Transverse colon (tissue), 4 donors: ENCODE results near the gene SETD1A. TPM values are rescaled to one million over a fixed set of nuclear protein-coding genes. Genes with fewer than 3 reads are reported as not detected.

ENCODE experiments used
- DNase-seq: peaks from one replicate; pipeline ENCODE4 v3.0.0-alpha.2; 2019
- H3K27ac ChIP-seq, 4 donors: fragments of 200-600 bp; sonication (generic); 2 replicates each; pipeline ENCODE4 v1.5.1; 2016 to 2018; ENCODE audit warnings: inconsistent platforms in 4 of 4
- H3K27me3 ChIP-seq: fragments of 200-600 bp; sonication (generic); 2 replicates; pipeline ENCODE4 v1.5.1; 2017; ENCODE audit warnings: inconsistent platforms
- H3K36me3 ChIP-seq, 4 donors: fragments of 200-600 bp; sonication (generic); 2 replicates each; pipeline ENCODE4 v1.5.1; 2017 to 2019; ENCODE audit warnings: inconsistent platforms in 4 of 4
- H3K4me1 ChIP-seq, 4 donors: fragments of 200-600 bp; sonication (generic); 2 replicates each; pipeline ENCODE4 v1.5.1; 2017 to 2020; ENCODE audit warnings: inconsistent platforms in 4 of 4
- H3K4me3 ChIP-seq, 4 donors: fragments of 200-600 bp; sonication (generic); 1 replicate in 1 of 4; 2 replicates in 3 of 4; pipeline versions ENCODE4 v1.5.1 to v1.6.1; 2017 to 2019; ENCODE audit warnings: inconsistent platforms in 4 of 4
- H3K9me3 ChIP-seq, 2 donors: fragments of 200-600 bp; sonication (generic); 2 replicates each; pipeline ENCODE4 v1.5.1; 2017 to 2019; ENCODE audit warnings: inconsistent platforms in 2 of 2
- CTCF ChIP-seq, 5 experiments: fragments of 200-600 bp in 3 of 5; fragments of 450-650 bp in 2 of 5; sonication (generic) in 3 of 5; IDR thresholded peaks; 1 replicate in 2 of 5; 2 replicates in 3 of 5; pipeline ENCODE4 v1.5.1; 2016 to 2017; ENCODE audit warnings: antibody characterized with exemption in 5 of 5, inconsistent platforms in 3 of 5, mild to moderate bottlenecking in 2 of 5, moderate library complexity in 1 of 5
- EP300 ChIP-seq: sonication (generic); formaldehyde crosslinking; IDR thresholded peaks from one replicate; pipeline ENCODE4 v1.6.1; 2017; ENCODE audit warnings: antibody characterized with exemption, low read depth
- POLR2A ChIP-seq: fragments of 450-650 bp; IDR thresholded peaks from one replicate; pipeline ENCODE4 v1.6.1; 2016; ENCODE audit warnings: antibody characterized with exemption, mild to moderate bottlenecking, moderate library complexity
- POLR2AphosphoS5 ChIP-seq, 3 donors: sonication (generic); formaldehyde crosslinking; IDR thresholded peaks; one replicate each; pipeline ENCODE4 v1.6.1; 2016; ENCODE audit warnings: antibody characterized with exemption in 3 of 3
- WGBS, 2 donors: methylation state at CpG; one replicate each; pipeline ENCODE4 v1.1.5; 2018; ENCODE audit warnings: low coverage in 1 of 2; 5-methylcytosine and 5-hydroxymethylcytosine counted together
- in situ Hi-C, 4 donors: fragments of 200-750 bp; cut with MboI; loops; one replicate each; pipeline versions ENCODE4 v1.15.0 to v1.15.1; 2017; ENCODE audit warnings: low sequenced_read_pairs in 3 of 4, low pct_ligation_motif_present in 1 of 4, low pct_unique_long_range_greater_than_20kb in 1 of 4
- intact Hi-C: fragments of 100-400 bp; cut with DNase I; formaldehyde crosslinking; loops from one replicate; pipeline ENCODE4 v1.15.1; 2023; ENCODE audit warnings: low total_unique reads
- total RNA-seq, 4 donors: library from RNA; depleted of rRNA; stranded (reverse); fragments of >200 nt; gene quantifications; one replicate each; pipeline ENCODE4 v1.1.0, GENCODE V29; 2016

SETD1A gene
- total RNA-seq, 4 donors from 2014 or later: 5.3 to 37.0 (median 10.8) TPM

GRCh38 chr16:30980023-30980371, 22.4 kb downstream of the SETD1A start:
- Histone ChIP-seq H3K27me3 (no peaks in the 10 kb centered on the region), H3K36me3 (peaks cover 0 to 26% (median 9%) of the 10 kb centered on the region in 4 donors), H3K4me3 (no peak overlapping the region), H3K27ac (no peak overlapping the region), H3K4me1 (peaks cover 0 to under 1% (median 0%) of the 10 kb centered on the region in 4 donors), H3K9me3 (no peaks in the 10 kb centered on the region)
- in situ Hi-C loops: loop anchor here (10.0 to 25.0 kb wide), 6 partner anchors 115 to 885 kb away; partner anchors contain the start of genes COX6A2 (in 2 of the 4), ZNF267 (in 2 of the 4), ZNF843 (in 2 of the 4) and ARMC5 (in 1 of the 4)
- no peak for TF ChIP-seq POLR2A
- TF ChIP-seq POLR2AphosphoS5 (IDR thresholded peaks at IDR 0.05): no peak
- TF ChIP-seq CTCF (IDR thresholded peaks at IDR 0.05): no peak
- TF ChIP-seq EP300: no peak
- 94% methylated on average over 15 of the region's 15 CpGs; no CpG with 5 or more reads in 1 of the 2 donors for WGBS, 2 donors
- DNase-seq: no peak
- intact Hi-C loops: no loop called here

GRCh38 chr16:30980434-30980833, 22.9 kb downstream of the SETD1A start:
- 94% methylated on average over 29 of the region's 29 CpGs; no CpG with 5 or more reads in 1 of the 2 donors for WGBS, 2 donors
- in situ Hi-C loops: loop anchor here (10.0 to 25.0 kb wide), 6 partner anchors 114 to 884 kb away; partner anchors contain the start of genes COX6A2 (in 2 of the 4), ZNF267 (in 2 of the 4), ZNF843 (in 2 of the 4) and ARMC5 (in 1 of the 4)

GRCh38 chr16:30980959-30981358, 23.4 kb downstream of the SETD1A start:
- Histone ChIP-seq H3K36me3 (peaks cover 0 to 24% (median 9%) of the 10 kb centered on the region in 4 donors), H3K27me3 (no peaks in the 10 kb centered on the region), H3K4me3 (no peak overlapping the region), H3K9me3 (no peaks in the 10 kb centered on the region), H3K4me1 (peaks cover 7 to 10% (median 9%) of the 10 kb centered on the region in 4 donors), H3K27ac (no peak overlapping the region)
- DNase-seq: no peak
- 95% methylated on average over 14 of the region's 14 CpGs; no CpG with 5 or more reads in 1 of the 2 donors for WGBS, 2 donors
- no peak for TF ChIP-seq POLR2A
- no peak for TF ChIP-seq POLR2AphosphoS5 (IDR thresholded peaks at IDR 0.05)
- TF ChIP-seq EP300: no peak
- no peak for TF ChIP-seq CTCF (IDR thresholded peaks at IDR 0.05)
- intact Hi-C loops (no loop called here), in situ Hi-C loops (loop anchor here (10.0 to 25.0 kb wide), 6 partner anchors 114 to 884 kb away; partner anchors contain the start of genes COX6A2 (in 2 of the 4), ZNF267 (in 2 of the 4), ZNF843 (in 2 of the 4) and ARMC5 (in 1 of the 4))

More at GRCh38 chr16:30980434-30980833, 22.9 kb downstream of the SETD1A start:
- Histone ChIP-seq H3K27ac (no peak overlapping the region), H3K9me3 (no peaks in the 10 kb centered on the region), H3K36me3 (peaks cover 0 to 24% (median 9%) of the 10 kb centered on the region in 4 donors), H3K4me3 (no peak overlapping the region), H3K27me3 (no peaks in the 10 kb centered on the region), H3K4me1 (peaks cover 2 to 5% (median 4%) of the 10 kb centered on the region in 4 donors)
- TF ChIP-seq EP300 (no peak), CTCF (IDR thresholded peaks at IDR 0.05) (no peak), POLR2AphosphoS5 (IDR thresholded peaks at IDR 0.05) (no peak), POLR2A (no peak)
- no peak for DNase-seq
- intact Hi-C loops: no loop called here

GRCh38 chr16:30982548-30983288, 25.2 kb downstream of the SETD1A start:
- DNase-seq: no peak
- no peak for TF ChIP-seq EP300
- no peak for TF ChIP-seq CTCF (IDR thresholded peaks at IDR 0.05)
- no peak for TF ChIP-seq POLR2A
- TF ChIP-seq POLR2AphosphoS5 (IDR thresholded peaks at IDR 0.05): no peak
- Histone ChIP-seq H3K4me1 (peaks cover 9 to 12% (median 10%) of the 10 kb centered on the region in 4 donors), H3K4me3 (no peak overlapping the region), H3K36me3 (peaks cover 0 to 17% (median 8%) of the 10 kb centered on the region in 4 donors), H3K9me3 (no peaks in the 10 kb centered on the region), H3K27ac (no peak overlapping the region), H3K27me3 (no peaks in the 10 kb centered on the region)
- in situ Hi-C loops (loop anchor here (10.0 to 25.0 kb wide), 6 partner anchors 112 to 882 kb away; partner anchors contain the start of genes COX6A2 (in 2 of the 4), ZNF267 (in 2 of the 4), ZNF843 (in 2 of the 4) and ARMC5 (in 1 of the 4)), intact Hi-C loops (no loop called here)
- 85 to 97% methylated on average over 6 to 17 of the region's 17 CpGs for WGBS, 2 donors
